ENCODE data around the gene STAM2.
"Not testable (repeated sequence)": the region's sequence is repeated elsewhere in the genome, so short reads cannot be mapped to it uniquely, and the experiment has no call there.

The STAM2 gene

DNA sequence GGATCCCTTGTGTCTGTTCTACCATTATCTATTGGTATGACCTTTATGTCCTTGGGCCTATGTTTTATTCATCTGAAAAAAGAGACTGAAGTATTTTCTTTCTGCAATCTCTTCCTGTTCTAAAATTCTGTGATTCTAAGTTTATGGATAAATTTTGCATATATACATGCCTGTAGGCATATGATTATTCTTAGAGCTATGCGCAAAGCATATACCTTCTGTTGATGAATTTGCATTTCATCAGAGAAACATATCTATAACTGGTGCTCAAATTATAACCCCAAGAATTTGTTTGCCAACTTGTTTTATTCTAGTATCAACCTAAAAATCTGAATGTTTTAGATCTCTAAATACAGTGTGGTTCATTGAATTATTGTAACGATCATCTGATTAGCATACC lies 83.5 kb downstream of the STAM2 start:
- Histone ChIP-seq H3K79me2 (ENCODE audit: insufficient read depth, low read length) (no peaks in the 10 kb centered on the region), H3K9me2 (replicated peaks; ENCODE audit: low read depth, low read length) (no peaks in the 10 kb centered on the region), H3K9ac (ENCODE audit: low read depth, low read length, poor library complexity, severe bottlenecking) (no peak overlapping the region), H4K20me1 (ENCODE audit: insufficient read depth, low read length, poor library complexity, severe bottlenecking) (no peaks in the 10 kb centered on the region), H3K9me3 (ENCODE audit: insufficient read depth, low read depth, low read length) (no peaks in the 10 kb centered on the region), H3F3A (ENCODE audit: low read depth) (no peaks in the 10 kb centered on the region), H3K4me2 (ENCODE audit: low read depth, low read length, poor library complexity, severe bottlenecking) (no peak overlapping the region), H3K36me3 (ENCODE audit: insufficient read depth, low read length) (no peaks in the 10 kb centered on the region), H2AFZ (ENCODE audit: low read length) (no peak overlapping the region), H3K4me1 (ENCODE audit: insufficient read depth, low read length, poor library complexity, severe bottlenecking) (no peaks in the 10 kb centered on the region), H3K27me3 (ENCODE audit: insufficient read depth, low read length, poor library complexity, severe bottlenecking) (no peaks in the 10 kb centered on the region), H3K4me3 (ENCODE audit: low read length, poor library complexity, severe bottlenecking) (no peak overlapping the region)
- no peak for TF ChIP-seq EZH2phosphoT487 (IDR thresholded peaks at IDR 0.05; ENCODE audit: borderline replicate concordance)
- TF ChIP-seq, protein P1, sequence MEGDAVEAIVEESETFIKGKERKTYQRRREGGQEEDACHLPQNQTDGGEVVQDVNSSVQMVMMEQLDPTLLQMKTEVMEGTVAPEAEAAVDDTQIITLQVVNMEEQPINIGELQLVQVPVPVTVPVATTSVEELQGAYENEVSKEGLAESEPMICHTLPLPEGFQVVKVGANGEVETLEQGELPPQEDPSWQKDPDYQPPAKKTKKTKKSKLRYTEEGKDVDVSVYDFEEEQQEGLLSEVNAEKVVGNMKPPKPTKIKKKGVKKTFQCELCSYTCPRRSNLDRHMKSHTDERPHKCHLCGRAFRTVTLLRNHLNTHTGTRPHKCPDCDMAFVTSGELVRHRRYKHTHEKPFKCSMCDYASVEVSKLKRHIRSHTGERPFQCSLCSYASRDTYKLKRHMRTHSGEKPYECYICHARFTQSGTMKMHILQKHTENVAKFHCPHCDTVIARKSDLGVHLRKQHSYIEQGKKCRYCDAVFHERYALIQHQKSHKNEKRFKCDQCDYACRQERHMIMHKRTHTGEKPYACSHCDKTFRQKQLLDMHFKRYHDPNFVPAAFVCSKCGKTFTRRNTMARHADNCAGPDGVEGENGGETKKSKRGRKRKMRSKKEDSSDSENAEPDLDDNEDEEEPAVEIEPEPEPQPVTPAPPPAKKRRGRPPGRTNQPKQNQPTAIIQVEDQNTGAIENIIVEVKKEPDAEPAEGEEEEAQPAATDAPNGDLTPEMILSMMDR (conservative IDR thresholded peaks at IDR 0.05; ENCODE audit: low read length): no peak

DNA sequence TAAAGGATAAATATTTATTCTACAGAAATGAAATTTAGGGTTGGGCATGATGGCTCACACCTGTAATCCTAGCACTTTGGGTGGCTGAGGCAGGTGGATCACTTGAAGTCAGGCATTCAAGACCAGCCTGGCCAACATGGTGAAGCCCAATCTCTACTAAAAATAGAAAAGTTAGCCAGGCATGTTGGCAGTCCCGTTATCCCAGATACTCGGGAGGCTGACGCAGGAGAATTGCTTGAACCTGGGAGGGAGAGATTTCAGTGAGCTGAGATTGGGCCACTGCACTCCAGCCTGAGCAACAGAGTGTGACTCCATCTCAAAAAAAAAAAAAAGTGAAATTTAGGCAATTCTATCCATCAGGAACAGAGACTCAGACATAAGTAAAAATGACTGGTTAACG lies 84.8 kb downstream of the STAM2 start:
- not testable (repeated sequence) for H4K20me1 ChIP-seq (ENCODE audit: insufficient read depth, low read length, poor library complexity, severe bottlenecking); H3K4me2 ChIP-seq (ENCODE audit: low read depth, low read length, poor library complexity, severe bottlenecking); H3K79me2 ChIP-seq (ENCODE audit: insufficient read depth, low read length); H3K27me3 ChIP-seq (ENCODE audit: insufficient read depth, low read length, poor library complexity, severe bottlenecking); H3K9ac ChIP-seq (ENCODE audit: low read depth, low read length, poor library complexity, severe bottlenecking); H3K4me3 ChIP-seq (ENCODE audit: low read length, poor library complexity, severe bottlenecking); H3K36me3 ChIP-seq (ENCODE audit: insufficient read depth, low read length); H3K9me3 ChIP-seq (ENCODE audit: insufficient read depth, low read depth, low read length); H2AFZ ChIP-seq (ENCODE audit: low read length); H3K9me2 ChIP-seq (replicated peaks; ENCODE audit: low read depth, low read length); H3K4me1 ChIP-seq (ENCODE audit: insufficient read depth, low read length, poor library complexity, severe bottlenecking); H3F3A ChIP-seq (ENCODE audit: low read depth)

DNA sequence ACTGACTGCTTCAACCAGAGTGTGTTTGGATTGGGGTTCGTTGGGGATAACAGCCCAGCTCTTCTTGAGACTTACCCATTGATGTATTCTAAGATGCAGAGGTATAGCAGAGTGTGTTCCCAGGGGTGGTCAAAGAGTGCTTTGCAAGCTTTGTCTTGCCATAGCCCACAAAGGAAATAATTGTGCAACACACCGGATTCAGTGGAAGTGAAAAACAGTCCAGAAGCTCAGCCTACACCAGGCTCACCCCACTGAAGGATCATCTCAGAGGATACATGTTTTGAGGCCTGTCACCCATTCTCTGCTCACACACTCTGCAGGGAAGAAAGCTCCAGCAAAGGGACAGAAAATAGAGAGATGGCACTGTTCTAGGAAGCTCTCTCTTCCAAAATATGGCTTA lies 86.3 kb downstream of the STAM2 start:
- Histone ChIP-seq H2AFZ (ENCODE audit: low read length) (no peak overlapping the region), H3K9me3 (ENCODE audit: insufficient read depth, low read depth, low read length) (no peaks in the 10 kb centered on the region), H4K20me1 (ENCODE audit: insufficient read depth, low read length, poor library complexity, severe bottlenecking) (no peaks in the 10 kb centered on the region), H3K4me3 (ENCODE audit: low read length, poor library complexity, severe bottlenecking) (no peak overlapping the region), H3K9me2 (replicated peaks; ENCODE audit: low read depth, low read length) (no peaks in the 10 kb centered on the region), H3K79me2 (ENCODE audit: insufficient read depth, low read length) (no peaks in the 10 kb centered on the region), H3K4me2 (ENCODE audit: low read depth, low read length, poor library complexity, severe bottlenecking) (no peak overlapping the region), H3K36me3 (ENCODE audit: insufficient read depth, low read length) (no peaks in the 10 kb centered on the region), H3F3A (ENCODE audit: low read depth) (no peaks in the 10 kb centered on the region), H3K27me3 (ENCODE audit: insufficient read depth, low read length, poor library complexity, severe bottlenecking) (no peaks in the 10 kb centered on the region), H3K9ac (ENCODE audit: low read depth, low read length, poor library complexity, severe bottlenecking) (no peak overlapping the region), H3K4me1 (ENCODE audit: insufficient read depth, low read length, poor library complexity, severe bottlenecking) (no peaks in the 10 kb centered on the region)
- no peak for TF ChIP-seq EZH2phosphoT487 (IDR thresholded peaks at IDR 0.05; ENCODE audit: borderline replicate concordance)
- TF ChIP-seq, protein P1 (conservative IDR thresholded peaks at IDR 0.05; ENCODE audit: low read length): no peak

DNA sequence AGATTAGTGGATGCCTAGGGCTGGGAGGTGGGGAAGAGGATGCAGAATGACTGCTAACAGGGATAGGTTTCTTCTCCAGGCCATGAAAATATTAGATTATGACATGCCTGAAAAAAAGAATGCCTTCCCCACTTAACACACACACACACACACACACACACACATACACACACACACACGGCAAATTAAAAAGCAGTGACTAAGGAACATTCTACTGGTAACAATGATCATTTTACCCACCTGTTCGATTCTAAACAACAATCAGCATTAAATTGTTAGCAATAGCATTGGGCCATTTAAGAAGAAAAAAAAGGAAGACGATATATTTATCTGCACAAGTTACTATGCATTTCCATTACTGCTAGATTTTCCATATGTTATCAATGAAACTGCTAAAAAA lies 87.6 kb downstream of the STAM2 start:
- Histone ChIP-seq H3K36me3 (ENCODE audit: insufficient read depth, low read length) (no peaks in the 10 kb centered on the region), H3K4me1 (ENCODE audit: insufficient read depth, low read length, poor library complexity, severe bottlenecking) (no peaks in the 10 kb centered on the region), H3K4me2 (ENCODE audit: low read depth, low read length, poor library complexity, severe bottlenecking) (no peak overlapping the region), H3K79me2 (ENCODE audit: insufficient read depth, low read length) (no peaks in the 10 kb centered on the region), H3K9me3 (ENCODE audit: insufficient read depth, low read depth, low read length) (no peaks in the 10 kb centered on the region), H3K4me3 (ENCODE audit: low read length, poor library complexity, severe bottlenecking) (no peak overlapping the region), H3K27me3 (ENCODE audit: insufficient read depth, low read length, poor library complexity, severe bottlenecking) (no peaks in the 10 kb centered on the region), H3F3A (ENCODE audit: low read depth) (no peaks in the 10 kb centered on the region), H3K9me2 (replicated peaks; ENCODE audit: low read depth, low read length) (no peaks in the 10 kb centered on the region), H4K20me1 (ENCODE audit: insufficient read depth, low read length, poor library complexity, severe bottlenecking) (no peaks in the 10 kb centered on the region), H2AFZ (ENCODE audit: low read length) (no peak overlapping the region), H3K9ac (ENCODE audit: low read depth, low read length, poor library complexity, severe bottlenecking) (no peak overlapping the region)
- no peak for TF ChIP-seq EZH2phosphoT487 (IDR thresholded peaks at IDR 0.05; ENCODE audit: borderline replicate concordance)
- TF ChIP-seq, protein P1 (conservative IDR thresholded peaks at IDR 0.05; ENCODE audit: low read length): no peak

Measured in Loucy (cell line).